ENCODE measurements around the gene MOAP1.
"Not testable (repeated sequence)": the region's sequence is repeated elsewhere in the genome, so short reads cannot be mapped to it uniquely, and the experiment has no call there.

MOAP1 gene

GRCh38 chr14:93142854-93143652, 41.6 kb downstream of the MOAP1 start:
- no peak for DNase-seq

GRCh38 chr14:93137864-93138263, 46.8 kb downstream of the MOAP1 start:
- DNase-seq = no peak

- DNase-seq = not testable (repeated sequence)
Observed at GRCh38 chr14:93136508-93136907, 48.2 kb downstream of the MOAP1 start.

DNA sequence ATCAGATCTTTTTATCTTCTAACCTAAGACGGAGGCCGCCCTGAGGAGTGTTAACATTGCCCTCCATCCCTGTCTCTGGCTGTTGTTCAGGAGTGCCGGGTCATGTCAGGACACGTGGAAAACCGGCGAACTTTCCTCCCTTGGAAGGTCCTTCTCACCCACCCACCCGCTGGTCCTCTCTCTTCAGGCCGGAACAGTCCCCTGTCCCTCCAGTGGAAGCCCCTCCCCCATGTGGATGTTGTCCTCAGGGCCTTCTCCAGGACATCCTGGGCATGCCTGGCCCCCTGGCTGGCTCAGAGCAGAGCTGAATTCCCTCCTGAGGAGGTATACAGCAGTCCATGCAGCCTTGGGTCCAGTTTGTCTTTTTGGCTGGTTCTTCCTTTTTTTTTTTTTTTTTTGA, 48.7 kb downstream of the MOAP1 start:
- no peak for DNase-seq

GRCh38 chr14:93135399-93135798, 49.3 kb downstream of the MOAP1 start:
- DNase-seq = no peak

GRCh38 chr14:93133464-93133863, 51.2 kb downstream of the MOAP1 start:
- no peak for DNase-seq

- DNase-seq = peak; percentile 17
Observed at GRCh38 chr14:93132472-93133065, 52.1 kb downstream of the MOAP1 start.

All from activated T-cell treated with anti-CD3 and anti-CD28 coated beads, Interleukin-2, amount 50 U/mL, for 1 hour (primary cell).